OCI-M2 (cell line): Measurements from ENCODE around the gene NEK10.
"Not testable (repeated sequence)": the region's sequence is repeated elsewhere in the genome, so short reads cannot be mapped to it uniquely, and the experiment has no call there.

Experiments used
- DNase-seq: peaks from one replicate; lab custom pipeline; 2025; ENCODE audit not compliant: unreplicated experiment; lab: John Stamatoyannopoulos, UW

The NEK10 gene

DNA sequence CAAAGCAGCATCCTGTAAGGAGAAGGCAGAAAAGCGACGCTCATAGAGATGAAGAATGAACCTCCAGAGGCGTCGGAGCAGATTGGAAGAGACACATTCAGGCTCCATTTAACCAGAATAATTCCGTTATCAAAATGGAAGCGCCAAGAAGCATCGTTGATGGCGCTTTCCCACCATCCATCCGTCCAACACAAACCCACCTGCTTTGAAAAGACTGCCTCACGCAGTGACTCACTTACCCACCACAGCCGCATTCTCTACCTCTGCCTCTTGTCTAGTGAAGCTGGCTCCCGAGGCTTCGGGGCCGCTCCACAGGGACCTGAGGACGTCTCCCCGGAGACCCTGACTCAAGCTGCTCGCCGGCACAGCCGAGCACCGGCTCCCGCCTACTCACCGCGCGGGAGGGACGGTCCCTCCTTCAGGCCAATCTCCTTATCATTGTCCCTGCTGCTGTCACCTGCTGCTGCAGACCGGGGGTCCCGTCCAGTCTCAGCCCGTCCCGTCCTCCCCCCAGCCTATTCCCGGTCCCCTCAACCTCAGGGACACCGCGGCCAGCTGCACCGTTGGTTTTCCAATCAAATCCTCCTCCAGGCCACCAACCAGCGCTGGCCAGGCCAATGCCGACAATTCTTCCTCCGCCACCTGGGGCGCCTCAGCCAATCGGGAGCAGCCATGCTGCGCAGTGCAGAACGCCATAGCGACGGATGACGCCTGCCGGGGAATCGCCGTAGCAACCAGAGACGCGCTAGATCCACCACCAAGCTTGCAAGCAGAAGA is at the start of gene NEK10:
NEK10 (minus strand) TSS at position 553 of the 777 bp plus-strand sequence. CDS start 16,501 bp downstream, outside the sequence.
- DNase-seq = peak; percentile 5

- DNase-seq = no peak
These were observed 46.0 kb upstream of the NEK10 start for GRCh38 chr3:27415202-27415601.

- DNase-seq = no peak
These were observed 23.9 kb upstream of the NEK10 start for GRCh38 chr3:27392950-27393679.

DNA sequence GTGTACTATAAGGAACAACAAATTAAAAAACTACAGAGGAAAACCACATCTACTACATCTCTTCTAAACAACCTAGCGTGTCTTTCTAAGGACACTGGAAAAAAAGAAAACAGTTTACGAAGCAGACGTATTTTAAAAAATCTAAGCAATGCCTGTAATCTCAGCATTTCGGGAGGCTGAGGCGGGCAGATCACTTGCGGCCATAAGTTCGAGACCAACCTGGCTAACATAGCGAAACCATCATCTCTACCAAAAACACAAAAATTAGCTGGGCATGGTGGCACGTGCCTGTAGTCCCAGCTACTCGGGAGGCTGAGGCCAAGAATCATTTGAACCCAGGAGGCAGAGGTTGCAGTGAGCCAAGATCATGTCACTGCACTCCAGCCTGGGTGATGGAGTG is 23.2 kb upstream of the NEK10 start:
- not testable (repeated sequence) for DNase-seq

- DNase-seq = no peak
These were observed 22.6 kb upstream of the NEK10 start for GRCh38 chr3:27391796-27392195.

GRCh38 chr3:27387625-27388024 is 18.4 kb upstream of the NEK10 start:
- DNase-seq = no peak

DNA sequence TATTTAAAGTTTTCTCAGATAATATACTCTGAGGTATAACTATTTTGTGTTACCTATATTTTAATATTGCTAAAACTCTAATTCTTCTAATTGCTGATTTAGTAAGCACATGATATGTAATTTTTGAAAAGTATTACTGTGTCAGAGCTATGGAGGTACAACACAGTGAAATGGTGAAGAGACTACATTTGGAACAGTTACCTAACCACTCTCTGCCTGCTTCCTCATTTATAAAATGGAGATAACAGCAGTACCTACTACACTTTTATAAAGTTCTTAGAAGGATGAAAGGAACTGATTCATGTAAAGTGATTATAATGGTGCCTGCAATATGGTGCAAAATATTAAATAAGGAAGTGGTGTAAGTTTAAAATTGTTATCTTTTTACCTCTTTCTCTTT is 16.3 kb upstream of the NEK10 start:
- no peak for DNase-seq

GRCh38 chr3:27384191-27384590 is 15.0 kb upstream of the NEK10 start:
- DNase-seq = no peak

GRCh38 chr3:27380433-27381357 is 11.5 kb upstream of the NEK10 start:
- DNase-seq = no peak

DNA sequence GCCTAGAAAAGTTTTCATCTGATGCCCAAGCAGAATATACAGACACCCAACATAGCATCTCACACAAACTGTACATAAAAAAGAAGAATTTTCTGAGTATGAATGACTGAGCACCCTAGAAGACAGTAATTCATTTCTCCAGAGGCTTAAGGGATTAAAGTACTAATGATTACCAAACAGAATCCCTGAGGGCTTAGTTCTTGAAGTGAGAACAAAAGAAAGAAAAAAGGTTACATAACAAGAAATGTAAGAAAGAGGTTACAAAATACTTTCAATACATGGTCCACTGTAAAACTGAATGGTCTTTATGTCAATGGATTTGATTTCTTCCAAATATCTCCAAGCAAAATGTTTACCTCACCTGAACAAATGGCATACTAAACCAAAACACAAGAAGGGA is 9.1 kb upstream of the NEK10 start:
- no peak for DNase-seq

GRCh38 chr3:27376109-27376772 is 7.1 kb upstream of the NEK10 start:
- DNase-seq = no peak

DNA sequence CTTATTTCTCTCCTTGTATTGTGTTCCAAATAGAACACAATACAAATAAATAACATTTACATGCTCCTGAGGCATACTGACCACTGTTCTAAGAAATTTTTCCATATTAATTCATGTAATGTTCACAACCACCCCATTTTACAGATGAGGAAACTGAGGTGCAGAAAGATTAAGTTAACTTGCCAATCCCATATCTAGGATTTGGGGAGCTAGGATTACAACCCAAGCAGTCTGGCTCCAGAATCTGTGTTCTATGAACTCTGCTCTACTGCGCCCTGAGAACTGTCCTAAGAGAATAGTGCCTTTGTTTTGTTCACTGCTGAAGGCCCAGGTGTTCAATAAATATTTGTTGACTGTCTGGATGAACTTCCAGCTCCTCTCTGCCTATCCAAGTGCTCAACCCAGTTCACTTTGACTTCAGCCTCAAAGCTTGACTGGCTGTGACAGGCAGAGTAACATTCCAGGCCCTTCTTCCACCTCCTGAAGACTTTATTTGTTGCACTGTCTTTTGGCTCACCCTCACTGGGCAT is 3.1 kb downstream of the NEK10 start:
- no peak for DNase-seq

DNA sequence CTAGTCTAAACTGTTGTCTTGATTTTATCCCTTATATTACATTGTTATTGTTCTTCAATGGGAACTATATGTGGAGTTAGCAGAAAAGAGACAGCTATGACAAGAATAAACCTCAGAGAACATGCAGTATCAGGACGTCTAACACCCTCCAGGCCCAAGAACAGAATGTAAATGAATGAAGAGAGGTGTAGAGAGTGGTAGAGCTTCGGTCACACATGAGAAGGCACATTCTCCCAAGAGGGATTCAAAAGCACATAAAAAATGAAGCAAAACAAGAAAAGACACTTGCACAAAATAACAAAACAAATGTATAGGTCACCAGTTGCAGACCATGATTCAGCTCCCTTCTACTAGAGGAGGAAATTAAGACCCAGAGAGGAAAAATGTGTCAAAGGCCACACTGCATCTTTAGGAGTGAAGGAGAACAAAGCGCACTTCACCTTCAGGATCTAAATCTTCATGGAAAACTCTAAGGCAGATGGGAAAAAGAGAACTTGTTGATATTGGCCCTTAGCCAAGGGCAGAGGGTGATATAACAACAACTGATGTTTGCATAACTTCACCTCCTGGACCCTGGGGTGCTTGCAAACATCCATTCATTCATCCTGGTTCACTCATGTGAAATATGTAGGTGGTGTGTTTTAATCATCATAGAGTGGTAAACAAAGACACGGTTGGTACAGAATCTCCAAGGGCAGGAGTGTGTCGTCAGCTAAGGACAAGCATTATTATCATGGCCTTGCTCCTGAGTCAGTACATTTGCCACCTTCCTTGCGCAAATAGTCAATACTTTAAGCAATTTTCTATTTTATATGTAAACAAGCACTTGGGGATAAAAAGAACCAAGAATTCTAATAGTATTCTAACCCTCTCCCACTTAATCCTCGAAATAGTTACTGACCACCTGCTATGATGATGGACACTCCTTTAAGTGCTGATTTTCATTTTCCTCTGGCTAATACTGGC is 8.8 kb downstream of the NEK10 start:
- no peak for DNase-seq

- no peak for DNase-seq
These were observed 10.8 kb downstream of the NEK10 start for GRCh38 chr3:27358372-27358771.

DNA sequence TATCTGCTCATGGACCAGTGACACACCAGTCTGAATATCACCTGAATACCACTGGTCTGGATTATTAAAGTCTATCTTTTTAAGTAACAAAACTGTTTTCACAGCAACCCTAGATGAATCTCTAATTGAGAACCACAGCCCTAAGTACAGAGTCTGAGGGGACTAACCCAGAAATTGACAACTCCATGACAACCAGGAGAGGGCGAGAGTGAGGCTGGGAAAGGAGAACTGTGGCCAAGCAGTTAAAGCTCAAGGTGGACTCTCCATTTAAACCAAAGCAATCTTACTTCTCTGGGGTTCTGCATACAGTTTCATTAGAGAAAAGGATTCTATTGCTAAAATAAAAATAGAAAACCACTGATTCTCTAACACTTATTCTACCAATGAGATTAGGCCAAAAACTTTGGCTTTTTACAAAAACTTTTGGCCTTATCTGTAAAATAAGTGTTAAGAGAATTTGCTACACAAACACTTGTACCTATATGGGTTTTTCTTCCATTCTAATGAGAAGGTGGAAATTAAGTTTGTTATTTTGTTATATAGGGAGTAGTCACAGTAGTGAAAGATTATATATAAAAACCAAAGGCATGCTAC is 11.4 kb downstream of the NEK10 start:
- no peak for DNase-seq

DNA sequence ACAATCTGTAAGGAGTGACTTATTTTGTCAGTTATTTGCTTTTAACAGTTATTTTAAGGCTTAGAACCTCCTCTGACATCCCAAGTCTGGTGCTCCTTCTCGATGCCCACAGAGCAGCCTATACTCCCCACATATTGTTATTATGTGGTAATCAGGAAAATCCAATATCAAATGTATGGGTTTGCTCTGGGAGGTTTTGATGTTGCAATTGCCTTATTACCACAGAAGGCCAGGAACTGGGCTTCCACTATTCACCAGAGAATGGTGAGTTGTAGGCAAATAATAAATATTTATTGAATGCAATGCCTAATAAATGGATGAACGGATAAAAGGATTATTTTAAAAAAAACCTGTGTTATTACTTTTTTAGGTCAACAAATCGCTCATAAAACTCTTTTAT is 12.2 kb downstream of the NEK10 start:
- no peak for DNase-seq

DNA sequence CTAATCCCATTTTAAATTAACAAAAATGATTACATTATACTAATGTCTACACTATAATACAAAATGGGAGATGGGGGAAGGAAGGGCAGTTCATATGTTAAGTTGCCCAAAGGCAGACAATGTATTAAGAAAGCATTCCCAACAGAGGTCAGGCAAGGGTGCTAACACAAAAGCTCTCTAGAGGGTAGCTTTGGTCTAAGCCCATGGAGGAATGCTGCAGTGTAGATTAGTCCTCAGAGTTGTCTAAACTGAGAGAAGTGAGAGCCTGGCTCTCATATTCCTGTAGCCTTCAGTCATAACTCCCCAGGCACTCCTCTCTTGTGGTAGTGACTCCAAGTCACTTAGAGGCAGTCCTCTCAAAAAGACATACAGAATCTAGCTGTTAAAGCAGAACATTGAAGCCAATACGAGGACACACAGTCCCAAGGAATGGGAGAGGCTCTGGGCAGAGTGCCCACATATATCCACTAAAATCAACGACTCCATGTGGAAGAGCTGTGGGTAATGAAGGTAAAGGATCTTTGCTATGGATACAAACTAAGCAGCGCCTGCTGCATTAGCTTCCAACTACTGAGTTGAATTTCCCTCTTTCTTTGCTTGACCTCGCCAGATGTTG is 14.5 kb downstream of the NEK10 start:
- no peak for DNase-seq

DNA sequence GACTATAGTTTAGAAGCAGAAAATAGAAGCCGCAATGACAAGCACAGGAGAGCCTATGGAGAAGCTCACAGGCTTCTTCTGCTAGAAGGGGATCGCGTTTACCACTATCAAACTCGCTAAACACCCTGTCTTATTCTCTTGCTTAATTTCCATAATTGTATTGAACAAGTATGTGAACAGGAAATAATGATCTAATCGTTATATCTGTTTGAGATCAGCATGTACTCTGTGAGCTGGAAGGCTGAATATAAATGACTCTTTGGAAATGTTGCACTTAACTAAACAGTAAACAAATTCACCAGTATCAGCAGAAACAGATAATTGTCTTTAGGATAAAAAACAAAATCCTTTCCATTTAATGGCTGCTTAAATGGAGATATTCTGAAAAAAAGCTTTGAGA is 15.0 kb downstream of the NEK10 start:
- DNase-seq = no peak

DNA sequence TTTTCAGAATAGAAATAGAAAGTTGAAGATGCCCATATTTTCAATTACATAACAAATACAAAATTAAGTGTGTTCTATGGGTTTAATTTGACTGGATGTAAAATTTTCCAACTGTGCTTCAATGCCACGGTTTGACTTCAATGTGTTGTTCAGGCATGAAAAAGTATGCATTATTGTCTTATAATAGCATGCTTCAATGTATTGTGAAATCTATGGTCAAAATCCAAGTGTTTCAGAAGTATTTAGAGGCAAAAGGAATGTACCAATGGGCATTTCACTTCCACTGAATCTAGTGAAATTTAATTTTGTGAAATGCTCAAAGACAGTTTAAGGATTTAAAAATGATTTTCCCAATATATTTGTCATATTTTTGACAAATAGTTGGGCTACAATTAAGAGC is 16.0 kb downstream of the NEK10 start:
- DNase-seq = no peak
